HL-60/S4 (cell line): ENCODE results near the gene RPS23.

Experiments used
- in situ Hi-C: fragments of 300-500 bp; cut with MboI; formaldehyde crosslinking; loops from 2 replicates; pipeline ENCODE4 v1.14.3; 2022; ENCODE audit warnings: low sequenced_read_pairs

Gene RPS23

DNA sequence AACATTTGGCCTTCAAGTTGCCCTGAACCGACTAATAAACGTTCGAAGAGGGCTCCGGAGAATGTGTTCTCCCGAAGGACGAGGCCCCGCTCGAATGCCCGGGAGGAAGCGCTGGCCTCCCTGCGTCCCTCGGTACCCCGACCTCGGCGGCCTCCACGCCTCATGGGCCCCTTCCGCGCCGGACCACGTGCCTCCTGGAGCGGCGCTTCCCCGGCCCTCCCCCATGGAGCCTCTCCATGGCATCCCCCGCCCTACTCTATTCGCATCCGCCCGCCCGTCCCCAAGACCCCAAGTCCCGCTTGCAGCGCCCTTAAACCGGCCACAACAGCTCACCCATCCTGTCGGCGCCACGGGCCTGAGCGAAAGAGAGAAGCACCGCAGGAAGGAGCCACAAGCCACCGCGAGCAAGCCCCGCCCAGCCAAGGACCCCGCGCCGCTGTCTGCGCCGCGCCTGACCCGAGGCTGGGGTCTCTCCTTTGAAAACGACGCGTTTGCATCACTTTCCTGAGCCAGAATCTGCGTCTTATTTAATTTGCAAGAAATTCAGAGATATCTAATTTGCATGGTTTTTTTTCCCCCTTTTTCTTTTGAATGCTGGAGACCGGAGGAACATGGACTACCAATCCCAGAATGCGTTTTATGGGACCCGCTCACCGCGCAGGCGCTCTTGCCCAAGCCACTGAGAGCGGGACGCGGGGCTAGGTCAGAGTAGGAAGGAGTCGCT lies at the start of gene RPS23:
RPS23 (minus strand) TSS at position 368 of the 724 bp plus-strand sequence; CDS start at position 337, 31 bp downstream.
- in situ Hi-C loops = no loop called here

GRCh38 chr5:82327941-82328340 lies 49.8 kb upstream of the RPS23 start:
- in situ Hi-C loops = loop anchor here (25.0 kb wide), 1 partner anchor 1234 kb away; no protein-coding TSS in a partner anchor

- in situ Hi-C loops = loop anchor here (25.0 kb wide), 1 partner anchor 1236 kb away; no protein-coding TSS in a partner anchor
Measured at GRCh38 chr5:82325996-82326395, 47.8 kb upstream of the RPS23 start.

DNA sequence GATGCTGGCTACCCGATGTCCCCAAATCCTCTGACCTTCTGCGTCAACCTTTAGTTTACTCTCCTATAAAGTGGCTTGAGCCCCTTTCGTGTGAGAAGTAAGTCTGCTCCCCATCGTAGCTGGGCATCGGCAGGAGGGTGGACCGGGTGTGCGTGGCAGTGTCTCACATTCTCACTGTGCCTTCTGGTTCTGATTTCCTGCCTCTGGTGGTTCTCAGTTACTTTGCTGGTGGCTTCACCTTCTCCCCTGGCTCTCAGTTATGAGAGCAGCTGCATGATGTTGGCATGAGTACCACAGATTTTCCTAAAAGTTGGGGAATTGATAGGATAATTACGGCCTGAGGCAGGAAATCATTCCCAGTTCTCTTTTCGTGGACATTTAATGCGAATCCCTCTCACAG lies 47.0 kb upstream of the RPS23 start:
- in situ Hi-C loops = loop anchor here (25.0 kb wide), 1 partner anchor 1237 kb away; no protein-coding TSS in a partner anchor

GRCh38 chr5:82320966-82321365 lies 42.8 kb upstream of the RPS23 start:
- in situ Hi-C loops = no loop called here

GRCh38 chr5:82319651-82320376 lies 41.7 kb upstream of the RPS23 start:
- in situ Hi-C loops = no loop called here

- in situ Hi-C loops = no loop called here
Measured at GRCh38 chr5:82319192-82319591, 41.0 kb upstream of the RPS23 start.

GRCh38 chr5:82314964-82315758 lies 37.0 kb upstream of the RPS23 start:
- in situ Hi-C loops = no loop called here

DNA sequence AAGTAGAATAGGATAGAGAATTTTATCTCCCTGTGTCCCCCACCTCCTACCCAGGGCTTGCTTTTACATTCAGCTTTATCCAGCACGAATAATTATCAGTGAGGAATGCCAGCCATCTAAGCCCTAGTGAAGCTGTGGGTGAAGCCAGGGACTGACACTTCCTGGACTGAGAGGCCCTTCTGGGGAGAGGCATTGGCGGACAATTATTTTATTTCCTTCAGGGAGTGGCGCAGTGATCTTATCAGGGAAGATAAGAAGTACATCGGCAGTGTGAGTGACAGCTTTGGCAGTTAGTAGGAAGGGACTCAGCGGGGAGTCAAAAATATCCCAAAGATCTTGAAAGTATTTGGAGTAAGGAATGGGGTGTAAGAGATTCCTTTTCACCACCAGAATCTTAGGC lies 34.9 kb upstream of the RPS23 start:
- in situ Hi-C loops = no loop called here

DNA sequence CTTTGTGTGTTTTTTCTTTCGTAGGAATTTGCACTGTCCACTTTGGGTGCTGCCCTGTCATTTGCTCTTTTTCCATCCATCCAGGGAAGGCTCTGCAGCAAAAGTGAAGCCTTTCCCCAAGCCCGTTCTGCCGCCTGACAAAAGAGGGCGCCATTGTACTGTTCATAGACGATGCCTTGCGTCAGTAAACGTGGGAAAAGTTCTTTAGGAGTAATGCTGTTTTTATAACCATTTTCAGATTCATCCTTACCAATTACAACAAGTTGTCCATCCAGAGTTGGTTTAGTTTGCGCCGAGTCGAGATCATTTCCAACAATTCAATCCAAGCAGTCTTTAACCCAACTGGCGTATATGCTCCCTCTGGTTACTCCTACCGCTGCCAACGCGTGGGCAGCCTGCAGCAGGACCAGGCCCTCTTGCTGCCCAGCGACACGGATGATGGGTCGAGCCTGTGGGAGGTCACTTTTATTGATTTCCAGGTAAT lies 34.3 kb upstream of the RPS23 start:
- in situ Hi-C loops = no loop called here

DNA sequence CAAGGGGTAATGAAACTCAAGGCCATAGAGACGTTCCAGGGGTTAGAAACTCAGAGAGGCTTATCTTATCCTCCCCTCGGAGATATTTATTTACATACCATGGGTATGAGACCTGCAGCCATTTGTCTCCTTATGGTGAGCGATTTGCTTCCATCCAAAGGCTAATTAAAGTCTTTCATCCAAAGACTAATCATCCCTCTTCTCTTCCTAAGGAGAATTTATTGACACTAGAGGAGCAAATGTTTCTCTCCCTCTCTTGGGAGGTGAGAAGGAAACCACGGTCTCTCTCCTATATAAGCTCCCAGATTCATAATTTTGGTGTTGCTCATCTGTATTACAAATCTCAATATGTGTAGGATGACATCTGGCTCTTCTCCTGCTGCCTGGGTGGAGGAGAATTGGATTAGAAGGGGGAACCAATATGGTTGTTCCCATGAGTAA lies 31.0 kb upstream of the RPS23 start:
- in situ Hi-C loops = no loop called here

DNA sequence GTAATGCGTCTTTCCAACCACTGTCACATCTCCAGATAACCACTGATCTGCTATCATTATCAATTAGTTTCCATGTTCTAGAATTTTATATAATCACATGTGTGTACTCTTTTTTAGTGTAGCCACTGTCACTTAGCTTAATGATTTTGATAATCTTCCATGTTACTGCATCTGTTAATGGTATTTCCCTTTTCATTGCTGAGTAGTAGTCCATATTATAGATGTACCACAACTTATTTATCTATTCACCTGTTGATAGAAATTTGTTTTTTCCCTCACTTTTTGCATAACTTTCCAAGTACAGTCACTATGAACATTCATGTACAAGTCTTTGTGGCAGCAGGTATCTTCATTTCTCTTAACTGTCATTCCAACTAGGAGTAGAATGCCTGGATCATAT lies 30.3 kb upstream of the RPS23 start:
- in situ Hi-C loops = no loop called here

- in situ Hi-C loops = no loop called here
Measured at GRCh38 chr5:82307451-82307850, 29.3 kb upstream of the RPS23 start.

- in situ Hi-C loops = no loop called here
Measured at GRCh38 chr5:82306151-82306550, 28.0 kb upstream of the RPS23 start.

DNA sequence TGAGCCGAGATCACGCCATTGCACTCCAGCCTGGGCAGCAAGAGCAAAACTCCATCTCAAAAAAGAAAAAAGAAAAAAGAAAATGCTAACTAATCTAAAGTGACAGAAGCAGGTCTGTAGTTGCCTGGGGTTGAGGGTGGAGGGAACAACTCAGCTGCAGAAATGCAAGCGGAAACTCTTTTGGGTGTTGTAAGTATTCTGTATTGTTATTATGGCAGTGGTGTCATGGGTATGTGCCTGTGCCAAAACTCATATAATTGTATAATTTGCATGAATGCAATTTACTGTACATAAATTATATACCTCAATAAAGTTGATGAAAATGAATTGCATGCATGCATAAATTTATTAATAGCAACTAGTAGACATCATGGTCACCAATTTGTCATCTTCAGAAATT lies 23.0 kb upstream of the RPS23 start:
- in situ Hi-C loops = no loop called here

DNA sequence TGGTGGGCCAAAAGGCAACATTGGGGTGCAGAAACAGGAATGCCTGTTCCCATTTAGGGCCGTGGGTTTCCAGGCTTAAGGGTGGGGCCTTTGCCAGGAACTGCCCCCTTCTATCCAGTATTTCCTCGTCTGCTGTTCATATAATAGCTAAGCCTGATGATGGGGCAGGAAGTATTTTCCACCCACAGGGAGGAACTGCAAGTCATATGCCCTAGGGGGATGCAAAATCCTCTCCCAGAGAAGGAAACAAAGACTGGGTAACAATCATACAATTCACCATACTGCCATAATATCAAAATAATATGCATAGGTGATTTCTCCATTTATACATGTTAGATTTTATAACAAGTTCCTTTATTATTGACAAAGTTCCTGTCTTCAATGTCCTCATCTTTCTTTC lies 20.5 kb upstream of the RPS23 start:
- in situ Hi-C loops = no loop called here

DNA sequence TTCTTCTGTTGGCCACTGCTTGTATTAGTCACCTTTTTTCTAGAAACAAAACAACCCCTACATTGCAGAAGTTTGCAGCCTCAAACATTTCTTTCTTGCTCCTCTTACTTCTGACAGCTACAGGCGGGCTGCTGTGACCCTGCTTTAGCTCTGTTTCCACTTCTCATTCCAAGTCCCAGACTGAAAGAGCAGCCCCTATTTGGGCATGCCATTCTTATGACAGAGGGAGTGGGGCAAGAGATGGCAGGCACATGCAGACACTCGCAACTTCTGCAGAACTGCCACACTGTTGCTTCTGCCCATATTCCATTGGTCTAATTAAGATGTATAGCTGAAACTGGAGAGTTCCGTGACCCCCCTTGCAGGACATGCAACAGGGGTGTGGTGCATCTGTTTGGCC lies 19.6 kb upstream of the RPS23 start:
- in situ Hi-C loops = no loop called here

- in situ Hi-C loops = no loop called here
Measured at GRCh38 chr5:82296929-82297328, 18.8 kb upstream of the RPS23 start.

DNA sequence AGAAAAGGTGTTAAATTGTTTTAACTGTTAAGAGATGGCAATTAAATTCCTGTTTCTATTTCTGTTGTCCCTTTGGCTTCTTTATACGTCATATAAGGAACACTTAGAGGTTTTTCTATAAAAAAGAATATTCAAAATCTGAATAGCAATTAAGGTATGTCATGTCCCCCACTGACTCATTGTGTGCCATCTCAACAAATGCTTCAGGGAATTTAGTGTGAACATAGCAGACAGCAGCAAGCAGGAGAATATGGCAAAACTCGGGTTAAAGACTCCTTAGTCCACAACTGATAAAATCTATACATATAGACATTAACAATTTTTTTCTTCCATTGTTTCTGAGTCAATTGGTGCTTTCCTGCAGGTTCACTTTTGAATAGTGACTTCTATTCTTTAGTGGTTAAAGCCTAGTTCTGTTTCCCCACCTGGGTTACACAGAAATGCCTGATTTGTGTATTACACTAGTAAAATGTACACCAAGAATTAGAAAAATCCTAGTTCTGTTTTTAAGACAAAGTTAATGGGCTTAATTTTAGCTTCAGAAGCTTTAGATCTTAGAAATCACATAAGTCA lies 17.9 kb upstream of the RPS23 start:
- in situ Hi-C loops = no loop called here

DNA sequence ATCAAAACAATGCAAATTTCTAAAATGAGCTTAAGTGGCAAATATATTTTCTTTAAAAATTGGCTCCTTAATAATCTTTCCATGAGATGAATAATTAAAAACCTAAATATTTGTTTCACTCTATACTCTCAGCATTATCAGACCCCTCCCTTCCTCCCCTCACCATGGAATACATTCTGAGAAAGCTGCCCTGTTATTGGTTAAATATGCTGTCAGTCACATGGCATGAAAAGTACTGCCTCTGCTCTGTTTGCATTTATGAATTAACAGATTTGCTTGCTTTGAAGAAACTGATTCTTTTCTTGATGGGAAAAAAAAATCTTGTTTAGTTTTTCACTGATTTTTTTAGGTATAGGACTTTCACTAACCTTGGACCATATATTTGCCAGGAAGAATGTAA lies 17.0 kb upstream of the RPS23 start:
- in situ Hi-C loops = no loop called here

DNA sequence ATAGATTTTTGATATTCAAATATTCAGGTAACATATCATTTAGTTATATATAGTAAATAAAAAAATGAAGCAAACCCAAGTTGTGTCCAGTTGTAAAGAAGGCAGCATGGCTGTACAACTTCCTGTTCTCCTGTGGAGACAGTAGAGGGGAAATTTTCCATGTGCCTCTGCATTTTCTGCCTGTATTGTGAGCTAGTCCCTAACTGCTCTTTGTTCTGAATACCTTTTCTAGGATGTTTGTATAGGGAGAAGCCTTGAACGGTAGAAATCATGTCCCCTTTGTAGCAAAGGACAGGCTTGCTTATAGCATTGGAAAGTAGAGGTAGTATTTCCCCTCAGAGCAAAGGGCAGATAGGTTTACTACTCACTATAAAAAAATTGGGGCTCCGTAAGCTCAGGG lies 13.3 kb upstream of the RPS23 start:
- in situ Hi-C loops = no loop called here
